Pancreas (tissue), 10 donors: Measurements from ENCODE around the gene IRX4. TPM values are rescaled to one million over a fixed set of nuclear protein-coding genes. Genes with fewer than 3 reads are reported as not detected.
A peak's percentile ranks its signal among the peaks of the same experiment; 100 is the strongest.

Experiments used
- ATAC-seq, 4 donors: fragments of 200-7000 bp; cut with Tn5 transposase; one replicate each; pipeline versions ENCODE4 v1.8.0 to v1.9.1; 2020; ENCODE audit warnings: mild to moderate bottlenecking in 4 of 4, moderate library complexity in 4 of 4
- DNase-seq, 6 donors: peaks; one replicate each; pipeline ENCODE4 v3.0.0-alpha.2; 2020
- FAIRE-seq: peaks from 2 replicates; lab custom pipeline; 2012; peaks lifted over from hg19 to GRCh38; lab: Jason Lieb, UNC
- H3K27ac ChIP-seq, 4 donors: fragments of 200-600 bp; sonication (generic); 1 replicate in 3 of 4; 2 replicates in 1 of 4; pipeline versions ENCODE4 v1.5.0 to v1.8.0; 2020
- H3K27me3 ChIP-seq, 4 donors: fragments of 200-600 bp; one replicate each; pipeline ENCODE4 v1.8.0; 2021
- H3K36me3 ChIP-seq, 3 donors: fragments of 200-600 bp; sonication (generic) in 1 of 3; one replicate each; pipeline versions ENCODE4 v1.5.0 to v1.8.0; 2020 to 2021
- H3K4me1 ChIP-seq, 3 donors: fragments of 200-600 bp; one replicate each; pipeline ENCODE4 v1.8.0; 2021
- H3K4me3 ChIP-seq, 4 donors: fragments of 200-600 bp; sonication (generic) in 2 of 4; one replicate each; pipeline versions ENCODE4 v1.5.0 to v1.8.0; 2020 to 2021
- H3K9me3 ChIP-seq, 4 donors: fragments of 200-600 bp; one replicate each; pipeline ENCODE4 v1.8.0; 2021
- WGBS, 2 donors: extraction: QIAGEN DNeasy Blood & Tissue Kit; methylation state at CpG; one replicate each; pipeline ENCODE4 v1.1.7; 2013; 5-methylcytosine and 5-hydroxymethylcytosine counted together
- intact Hi-C, 3 donors: fragments of 100-400 bp; cut with DNase I; formaldehyde crosslinking; loops; one replicate each; pipeline versions ENCODE4 v1.11.1 to v1.14.2; 2022
- polyA plus RNA-seq, 2 donors: library from polyadenylated mRNA; stranded (reverse); fragments of 200-250 nt; gene quantifications; one replicate each; pipeline ENCODE4 v1.2.3, GENCODE V29; 2013
- total RNA-seq, 6 donors: library from RNA; stranded (reverse); fragmentation: NEBNext Ultra II Directional in 4 of 6; extraction: Animal tissue kit (Norgen Biotek cat#: 25700) in 4 of 6; gene quantifications; one replicate each; pipeline versions ENCODE4 v1.2.1 to v1.2.4, GENCODE V29; 2021 to 2023
- TF ChIP-seq, protein P1 (sequence below), 4 donors: fragments of 200-600 bp; sonication (generic) in 3 of 4; IDR thresholded peaks; one replicate each; pipeline versions ENCODE4 v1.5.0 to v1.8.0; 2021; ENCODE audit warnings: antibody characterized with exemption in 4 of 4
- donor health status: healthy with polysubstance abuse.
- donor health status: DM: no; HTN: no; CAD: no; lungs with moderate emphysema.
- donor health status: DM: no; HTN: no; CAD: no.
- donor health status: control.
- donor health status: control.
- donor health status: Bipolar disorder and iron deficiency.
- donor health status: DM: yes; HTN: yes; CAD: no.
- donor health status: DM: no; HTN: no; CAD: no.
- donor health status: DM: no; HTN: no; CAD: no.
- donor health status: DM: yes; HTN: yes; CAD: no.

IRX4 gene
- total and polyA plus RNA-seq, 8 donors = 0.31 TPM; not detected in 7

DNA sequence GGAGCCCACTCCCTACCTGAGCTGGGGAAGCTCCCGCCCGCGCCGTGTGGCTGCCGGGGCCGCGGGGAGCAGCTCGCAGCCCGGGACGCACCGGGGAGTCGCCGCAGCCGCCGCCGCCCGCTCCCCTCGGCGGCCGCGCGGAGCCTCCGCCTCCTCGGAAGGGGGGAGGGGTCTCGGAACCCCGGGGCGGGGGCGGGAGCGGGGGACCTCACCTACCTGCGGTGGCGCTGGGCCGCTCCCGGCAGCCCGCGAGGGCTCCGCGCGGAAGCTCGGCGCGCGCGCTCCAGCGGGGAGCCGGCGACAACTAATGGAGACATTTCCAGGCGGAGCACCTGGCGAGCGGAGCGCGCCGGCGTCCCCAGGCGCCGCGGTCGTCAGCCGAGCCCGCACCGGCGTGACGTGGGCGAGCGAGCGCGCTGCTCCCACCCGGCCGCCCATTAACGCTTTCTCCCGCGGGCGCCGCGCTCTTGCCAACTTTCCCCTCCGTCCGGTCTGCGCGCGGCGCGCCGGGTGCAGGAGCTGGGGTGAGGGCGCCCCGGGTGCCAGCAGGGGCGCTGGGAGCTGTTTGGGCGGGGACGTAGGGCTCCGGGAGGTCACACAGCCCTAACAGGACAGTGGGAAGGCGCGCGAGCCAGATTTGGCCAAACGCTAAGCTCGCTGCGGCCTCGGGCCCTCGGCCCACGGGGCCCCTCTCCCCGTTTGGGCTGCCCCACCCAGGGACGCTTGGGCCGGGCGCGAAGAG lies 4.3 kb upstream of the IRX4 start:
- WGBS, 2 donors = 1% methylated on average over 83 to 102 of the region's 102 CpGs
- H3K36me3 ChIP-seq = no peaks in the 10 kb centered on the region
- H3K4me1 ChIP-seq = peaks cover 0 to 5% (median 0%) of the 10 kb centered on the region in 3 donors
- H3K27me3 ChIP-seq = peaks cover 0 to 30% (median 8%) of the 10 kb centered on the region in 4 donors
- TF ChIP-seq, protein P1, sequence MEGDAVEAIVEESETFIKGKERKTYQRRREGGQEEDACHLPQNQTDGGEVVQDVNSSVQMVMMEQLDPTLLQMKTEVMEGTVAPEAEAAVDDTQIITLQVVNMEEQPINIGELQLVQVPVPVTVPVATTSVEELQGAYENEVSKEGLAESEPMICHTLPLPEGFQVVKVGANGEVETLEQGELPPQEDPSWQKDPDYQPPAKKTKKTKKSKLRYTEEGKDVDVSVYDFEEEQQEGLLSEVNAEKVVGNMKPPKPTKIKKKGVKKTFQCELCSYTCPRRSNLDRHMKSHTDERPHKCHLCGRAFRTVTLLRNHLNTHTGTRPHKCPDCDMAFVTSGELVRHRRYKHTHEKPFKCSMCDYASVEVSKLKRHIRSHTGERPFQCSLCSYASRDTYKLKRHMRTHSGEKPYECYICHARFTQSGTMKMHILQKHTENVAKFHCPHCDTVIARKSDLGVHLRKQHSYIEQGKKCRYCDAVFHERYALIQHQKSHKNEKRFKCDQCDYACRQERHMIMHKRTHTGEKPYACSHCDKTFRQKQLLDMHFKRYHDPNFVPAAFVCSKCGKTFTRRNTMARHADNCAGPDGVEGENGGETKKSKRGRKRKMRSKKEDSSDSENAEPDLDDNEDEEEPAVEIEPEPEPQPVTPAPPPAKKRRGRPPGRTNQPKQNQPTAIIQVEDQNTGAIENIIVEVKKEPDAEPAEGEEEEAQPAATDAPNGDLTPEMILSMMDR (IDR thresholded peaks at IDR 0.05) = no peak
- intact Hi-C loops = no loop called here
- no peak overlapping the region for H3K4me3 ChIP-seq
- no peak for FAIRE-seq
- DNase-seq = peak in 2 of 6 donors; percentile 5 to 62
- ATAC-seq = no peak
- no peak overlapping the region for H3K27ac ChIP-seq
- H3K9me3 ChIP-seq = no peaks in the 10 kb centered on the region

DNA sequence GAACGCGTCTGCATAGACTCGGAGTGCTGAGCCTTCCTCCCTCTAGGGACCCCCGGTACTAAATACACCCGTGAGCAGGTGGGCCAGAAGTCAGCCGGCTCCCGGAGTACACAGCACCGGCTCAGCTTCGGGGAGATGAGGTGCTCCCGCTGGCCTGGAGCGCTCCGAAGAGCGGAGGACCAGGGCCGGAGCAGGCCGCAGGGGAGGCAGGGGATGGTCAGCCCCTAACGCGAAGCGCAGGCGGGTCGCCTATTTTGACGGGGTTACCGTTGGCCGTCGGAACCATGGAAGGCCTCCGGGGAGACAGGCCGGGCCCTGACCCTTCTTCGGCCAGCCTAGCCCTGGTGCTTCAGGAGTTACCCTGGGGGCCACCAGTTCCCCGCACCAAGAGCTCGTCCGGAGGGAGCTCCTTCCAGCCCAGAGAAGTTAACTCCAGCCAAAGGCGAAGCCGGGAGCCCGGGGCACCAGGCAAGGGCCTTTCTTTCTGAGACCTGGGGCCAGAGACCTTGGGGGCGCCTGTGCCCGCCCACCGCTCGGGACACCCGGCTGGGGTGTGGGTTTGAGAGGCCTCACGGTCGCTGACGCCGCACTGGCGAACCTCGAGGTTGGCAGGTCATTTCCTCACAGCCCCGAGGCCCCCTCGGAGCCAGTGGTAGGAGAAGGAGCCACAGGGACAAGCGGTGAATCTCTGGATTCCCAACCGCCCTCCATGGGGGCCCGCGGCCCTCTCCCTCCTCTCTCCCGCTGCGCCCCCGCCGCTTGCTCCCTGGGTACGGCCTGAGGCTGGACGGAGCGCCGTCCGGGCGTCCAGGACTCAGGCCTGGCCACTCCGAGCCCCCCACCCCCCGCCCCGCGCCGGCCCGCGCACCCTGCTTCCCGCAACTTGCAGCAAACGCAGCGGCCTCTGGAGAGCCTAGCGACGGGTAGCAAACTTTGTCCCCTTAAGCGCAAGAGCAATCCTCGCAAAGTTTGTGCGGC lies 3.4 kb upstream of the IRX4 start:
- peak in 2 of 6 donors; percentile 8 to 64 for DNase-seq

DNA sequence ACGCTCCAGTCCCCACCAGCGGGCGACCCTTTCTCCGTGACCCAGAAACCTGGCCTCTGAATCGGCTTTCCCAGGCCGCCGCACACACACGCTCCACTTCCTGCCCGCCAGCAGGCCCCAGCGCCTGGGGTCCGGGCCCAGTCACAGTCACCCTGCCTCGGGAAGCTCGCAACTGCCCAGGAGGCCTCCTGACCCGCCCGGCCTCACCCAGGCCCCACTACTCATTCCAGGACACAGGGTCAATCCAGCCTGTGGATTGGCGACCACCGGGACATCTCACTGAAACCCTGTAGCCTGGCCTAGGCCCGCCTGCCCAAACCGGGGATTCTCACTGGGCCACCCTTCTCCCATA lies 2.7 kb upstream of the IRX4 start:
- Histone ChIP-seq H3K27ac (no peak overlapping the region), H3K9me3 (no peaks in the 10 kb centered on the region), H3K4me1 (peaks cover 0 to 5% (median 0%) of the 10 kb centered on the region in 3 donors), H3K27me3 (peaks cover 0 to 37% (median 13%) of the 10 kb centered on the region in 4 donors), H3K36me3 (no peaks in the 10 kb centered on the region), H3K4me3 (no peak overlapping the region)
- TF ChIP-seq, protein P1 (IDR thresholded peaks at IDR 0.05) = no peak
- no peak for ATAC-seq
- no peak for FAIRE-seq
- 5 to 11% methylated on average over 19 of the region's 19 CpGs for WGBS, 2 donors
- intact Hi-C loops = no loop called here
- peak in 2 of 6 donors; percentile 6 to 33 for DNase-seq

More for the DNA sequence above, 3.4 kb upstream of the IRX4 start:
- WGBS, 2 donors = 2 to 3% methylated on average over 60 to 75 of the region's 75 CpGs
- Histone ChIP-seq H3K9me3 (no peaks in the 10 kb centered on the region), H3K36me3 (no peaks in the 10 kb centered on the region), H3K4me1 (peaks cover 0 to 5% (median 0%) of the 10 kb centered on the region in 3 donors), H3K27me3 (peaks cover 0 to 33% (median 13%) of the 10 kb centered on the region in 4 donors), H3K27ac (no peak overlapping the region), H3K4me3 (no peak overlapping the region)
- ATAC-seq (no peak), FAIRE-seq (no peak)
- intact Hi-C loops = no loop called here
- TF ChIP-seq, protein P1 (IDR thresholded peaks at IDR 0.05) = no peak

GRCh38 chr5:1884678-1885403 lies 2.1 kb upstream of the IRX4 start:
- DNase-seq = peak in 3 of 6 donors; percentile 4 to 42 (median 42)
- no peak for ATAC-seq
- WGBS, 2 donors = 7 to 11% methylated on average over 24 of the region's 24 CpGs
- peaks cover 0 to 5% (median 0%) of the 10 kb centered on the region in 3 donors for H3K4me1 ChIP-seq
- FAIRE-seq = no peak
- TF ChIP-seq, protein P1 (IDR thresholded peaks at IDR 0.05) = no peak
- H3K4me3 ChIP-seq = no peak overlapping the region
- H3K9me3 ChIP-seq = no peaks in the 10 kb centered on the region
- H3K36me3 ChIP-seq = no peaks in the 10 kb centered on the region
- intact Hi-C loops = no loop called here
- H3K27me3 ChIP-seq = peaks cover 0 to 43% (median 14%) of the 10 kb centered on the region in 4 donors
- no peak overlapping the region for H3K27ac ChIP-seq
